Spleen (tissue), 11 donors: ENCODE measurements around the gene ZNF684. TPM values are rescaled to one million over a fixed set of nuclear protein-coding genes. Genes with fewer than 3 reads are reported as not detected.

Experiments
- DNase-seq: peaks from one replicate; pipeline ENCODE4 v3.0.0-alpha.2; 2020
- H3K27ac ChIP-seq, 8 donors: fragments of 200-600 bp; sonication (generic) in 7 of 8; 1 replicate in 4 of 8; 2 replicates in 4 of 8; pipeline versions ENCODE4 v1.5.0 to v1.8.0; 2016 to 2021; ENCODE audit warnings: inconsistent platforms in 4 of 8, mild to moderate bottlenecking in 4 of 8, moderate library complexity in 1 of 8
- H3K27me3 ChIP-seq, 7 donors: fragments of 200-600 bp; sonication (generic) in 6 of 7; replicated peaks in 1 of 7; 1 replicate in 4 of 7; 2 replicates in 3 of 7; pipeline versions ENCODE4 v1.5.0 to v1.8.0; 2016 to 2021; ENCODE audit warnings: inconsistent platforms in 3 of 7, mild to moderate bottlenecking in 1 of 7
- H3K36me3 ChIP-seq, 6 donors: fragments of 200-600 bp; sonication (generic) in 5 of 6; 1 replicate in 4 of 6; 2 replicates in 2 of 6; pipeline versions ENCODE4 v1.5.0 to v1.8.0; 2016 to 2021; ENCODE audit warnings: inconsistent platforms in 2 of 6
- H3K4me1 ChIP-seq, 6 donors: fragments of 200-600 bp; sonication (generic) in 5 of 6; 1 replicate in 3 of 6; 2 replicates in 3 of 6; pipeline versions ENCODE4 v1.5.0 to v1.8.0; 2016 to 2021; ENCODE audit warnings: inconsistent platforms in 3 of 6
- H3K4me3 ChIP-seq, 8 donors: fragments of 200-600 bp; sonication (generic) in 7 of 8; 1 replicate in 4 of 8; 2 replicates in 4 of 8; pipeline versions ENCODE4 v1.5.0 to v1.8.0; 2016 to 2021; ENCODE audit warnings: inconsistent platforms in 4 of 8, mild to moderate bottlenecking in 4 of 8, moderate library complexity in 2 of 8
- H3K9me3 ChIP-seq, 8 donors: fragments of 200-600 bp; sonication (generic) in 7 of 8; 1 replicate in 4 of 8; 2 replicates in 4 of 8; pipeline versions ENCODE4 v1.5.0 to v1.8.0; 2016 to 2021; ENCODE audit warnings: inconsistent platforms in 4 of 8
- CTCF ChIP-seq, 11 experiments: fragments of 200-600 bp in 7 of 11; fragments of 450-650 bp in 4 of 11; sonication (generic) in 4 of 11; IDR thresholded peaks in 8 of 11; conservative IDR thresholded peaks in 3 of 11; 1 replicate in 7 of 11; 2 replicates in 4 of 11; pipeline versions ENCODE4 v1.4.0 to v1.8.0; 2016 to 2021; ENCODE audit warnings: antibody characterized with exemption in 11 of 11, inconsistent platforms in 4 of 11, mild to moderate bottlenecking in 1 of 11
- POLR2A ChIP-seq, 3 donors: fragments of 450-650 bp; IDR thresholded peaks; one replicate each; pipeline ENCODE4 v1.5.1; 2017; ENCODE audit warnings: antibody characterized with exemption in 3 of 3, mild to moderate bottlenecking in 1 of 3
- POLR2AphosphoS5 ChIP-seq, 3 donors: sonication (generic); formaldehyde crosslinking; IDR thresholded peaks; one replicate each; pipeline ENCODE4 v1.5.1; 2017; ENCODE audit warnings: antibody characterized with exemption in 3 of 3
- WGBS, 5 donors: extraction: QIAGEN DNeasy Blood & Tissue Kit in 3 of 5; methylation state at CpG; one replicate each; pipeline versions ENCODE4 v1.1.5 to v1.1.7; 2013 to 2018; 5-methylcytosine and 5-hydroxymethylcytosine counted together
- intact Hi-C: fragments of 100-400 bp; cut with DNase I; formaldehyde crosslinking; loops from one replicate; pipeline ENCODE4 v1.15.0; 2023; ENCODE audit warnings: low total_unique reads
- polyA plus RNA-seq, 3 donors: library from polyadenylated mRNA; stranded (reverse); fragments of 200-250 nt; gene quantifications; one replicate each; pipeline ENCODE4 v1.2.1, GENCODE V29; 2013
- total RNA-seq, 7 donors: library from RNA; depleted of rRNA in 3 of 7; stranded (reverse); fragments of >200 nt in 3 of 7; fragmentation: NEBNext Ultra II Directional in 4 of 7; extraction: Animal tissue kit (Norgen Biotek cat#: 25700) in 4 of 7; gene quantifications; one replicate each; pipeline versions ENCODE4 v1.1.0 to v1.2.1, GENCODE V29; 2016 to 2021
- donor health status: healthy with polysubstance abuse.
- donor health status: DM: no; HTN: no; CAD: no; lungs with moderate emphysema.
- donor health status: DM: no; HTN: no; CAD: no.
- donor health status: Bipolar disorder and iron deficiency.
- donor health status: healthy.
- donor health status: DM: no; HTN: no; CAD: no.
- donor health status: DM: yes; HTN: yes; CAD: no.

Gene ZNF684
- total and polyA plus RNA-seq, 10 donors, result 3.4 to 8.5 (median 4.9) TPM

GRCh38 chr1:40562185-40562584 lies 30.7 kb downstream of the ZNF684 start:
- H3K9me3 ChIP-seq, result peaks cover 0 to 17% (median 0%) of the 10 kb centered on the region in 8 donors
- WGBS, 5 donors, result 80 to 91% (median 83%) methylated on average over 2 of the region's 2 CpGs
- no peak for TF ChIP-seq POLR2A (IDR thresholded peaks at IDR 0.05)
- no peak for TF ChIP-seq POLR2AphosphoS5 (IDR thresholded peaks at IDR 0.05)
- no peak for TF ChIP-seq CTCF (IDR thresholded peaks at IDR 0.05 in 8 of 11, conservative IDR thresholded peaks at IDR 0.05 in 3 of 11)

GRCh38 chr1:40563266-40563665 lies 31.8 kb downstream of the ZNF684 start:
- Histone ChIP-seq H3K27ac (no peak overlapping the region), H3K27me3 (no peaks in the 10 kb centered on the region), H3K4me1 (no peaks in the 10 kb centered on the region), H3K4me3 (no peak overlapping the region), H3K9me3 (peaks cover 0 to 9% (median 0%) of the 10 kb centered on the region in 8 donors), H3K36me3 (no peaks in the 10 kb centered on the region)
- TF ChIP-seq CTCF (IDR thresholded peaks at IDR 0.05 in 8 of 11, conservative IDR thresholded peaks at IDR 0.05 in 3 of 11) (no peak), POLR2A (IDR thresholded peaks at IDR 0.05) (no peak), POLR2AphosphoS5 (IDR thresholded peaks at IDR 0.05) (no peak)
- no peak for DNase-seq
- intact Hi-C loops, result no loop called here
- WGBS, 5 donors, result 81 to 90% (median 86%) methylated on average over 4 of the region's 4 CpGs

More at GRCh38 chr1:40562185-40562584, 30.7 kb downstream of the ZNF684 start:
- no peaks in the 10 kb centered on the region for H3K36me3 ChIP-seq
- no peaks in the 10 kb centered on the region for H3K4me1 ChIP-seq
- no peak overlapping the region for H3K4me3 ChIP-seq
- intact Hi-C loops, result no loop called here
- H3K27ac ChIP-seq, result no peak overlapping the region
- DNase-seq, result no peak
- no peaks in the 10 kb centered on the region for H3K27me3 ChIP-seq

- no peaks in the 10 kb centered on the region for H3K27me3 ChIP-seq
- no peaks in the 10 kb centered on the region for H3K9me3 ChIP-seq
- no peak overlapping the region for H3K27ac ChIP-seq
- no peak for DNase-seq
- no peaks in the 10 kb centered on the region for H3K36me3 ChIP-seq
- WGBS, 5 donors, result 75 to 84% (median 81%) methylated on average over 3 of the region's 3 CpGs
- no peaks in the 10 kb centered on the region for H3K4me1 ChIP-seq
- no peak overlapping the region for H3K4me3 ChIP-seq
- TF ChIP-seq CTCF (IDR thresholded peaks at IDR 0.05 in 8 of 11, conservative IDR thresholded peaks at IDR 0.05 in 3 of 11) (no peak), POLR2A (IDR thresholded peaks at IDR 0.05) (no peak), POLR2AphosphoS5 (IDR thresholded peaks at IDR 0.05) (no peak)
- intact Hi-C loops, result no loop called here
Observed at GRCh38 chr1:40564506-40564905, 33.1 kb downstream of the ZNF684 start.

GRCh38 chr1:40564913-40565312 lies 33.5 kb downstream of the ZNF684 start:
- intact Hi-C loops, result no loop called here
- H3K36me3 ChIP-seq, result no peaks in the 10 kb centered on the region
- H3K9me3 ChIP-seq, result no peaks in the 10 kb centered on the region
- TF ChIP-seq POLR2AphosphoS5 (IDR thresholded peaks at IDR 0.05) (no peak), CTCF (IDR thresholded peaks at IDR 0.05 in 8 of 11, conservative IDR thresholded peaks at IDR 0.05 in 3 of 11) (no peak), POLR2A (IDR thresholded peaks at IDR 0.05) (no peak)
- DNase-seq, result no peak
- H3K4me3 ChIP-seq, result no peak overlapping the region
- H3K4me1 ChIP-seq, result no peaks in the 10 kb centered on the region
- 71 to 80% (median 79%) methylated on average over 3 of the region's 3 CpGs for WGBS, 5 donors
- no peaks in the 10 kb centered on the region for H3K27me3 ChIP-seq
- no peak overlapping the region for H3K27ac ChIP-seq
